ENCODE data around the gene SGSH.
A peak's percentile ranks its signal among the peaks of the same experiment; 100 is the strongest.

Gene SGSH

DNA sequence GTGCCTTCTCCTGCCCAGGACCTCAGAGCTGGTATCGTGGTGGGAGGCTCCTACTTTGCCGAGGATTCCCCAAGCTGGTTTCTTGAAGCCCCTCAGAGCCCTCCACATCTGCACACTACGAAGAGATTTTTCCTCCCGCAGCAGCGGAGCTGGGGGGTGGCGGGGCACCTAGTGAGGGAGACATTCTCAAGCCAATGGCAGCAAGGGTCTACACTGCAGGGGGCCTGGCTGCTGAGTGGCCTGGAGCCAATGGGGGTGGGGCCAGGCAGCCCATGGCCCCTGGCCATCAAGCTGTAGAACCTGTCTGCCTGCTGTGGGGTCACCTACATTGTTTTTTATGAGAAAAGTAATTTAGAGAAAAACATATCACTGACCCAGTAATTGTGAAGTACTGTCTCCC lies 5.1 kb upstream of the SGSH start:
- no peak for DNase-seq

DNA sequence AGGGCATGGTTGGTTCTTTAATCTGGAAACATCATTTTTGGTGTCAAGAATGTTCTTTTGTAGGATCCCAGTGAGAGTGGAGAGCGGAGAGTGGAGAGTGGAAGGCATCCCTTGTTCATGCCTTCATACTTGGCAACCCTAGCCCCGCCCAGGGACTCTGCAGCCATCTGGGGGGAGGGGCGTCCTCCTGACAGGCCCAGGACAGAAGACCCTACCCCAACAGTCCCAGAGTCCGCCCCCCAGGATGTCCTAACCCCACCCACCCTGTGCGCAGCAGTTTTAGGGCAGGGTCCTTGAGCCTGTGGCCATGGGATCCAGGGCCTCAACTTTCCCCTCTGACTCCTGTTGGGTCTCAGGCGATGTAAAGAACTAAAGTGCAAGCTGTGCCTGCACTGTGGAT lies 4.5 kb upstream of the SGSH start:
- DNase-seq = no peak

DNA sequence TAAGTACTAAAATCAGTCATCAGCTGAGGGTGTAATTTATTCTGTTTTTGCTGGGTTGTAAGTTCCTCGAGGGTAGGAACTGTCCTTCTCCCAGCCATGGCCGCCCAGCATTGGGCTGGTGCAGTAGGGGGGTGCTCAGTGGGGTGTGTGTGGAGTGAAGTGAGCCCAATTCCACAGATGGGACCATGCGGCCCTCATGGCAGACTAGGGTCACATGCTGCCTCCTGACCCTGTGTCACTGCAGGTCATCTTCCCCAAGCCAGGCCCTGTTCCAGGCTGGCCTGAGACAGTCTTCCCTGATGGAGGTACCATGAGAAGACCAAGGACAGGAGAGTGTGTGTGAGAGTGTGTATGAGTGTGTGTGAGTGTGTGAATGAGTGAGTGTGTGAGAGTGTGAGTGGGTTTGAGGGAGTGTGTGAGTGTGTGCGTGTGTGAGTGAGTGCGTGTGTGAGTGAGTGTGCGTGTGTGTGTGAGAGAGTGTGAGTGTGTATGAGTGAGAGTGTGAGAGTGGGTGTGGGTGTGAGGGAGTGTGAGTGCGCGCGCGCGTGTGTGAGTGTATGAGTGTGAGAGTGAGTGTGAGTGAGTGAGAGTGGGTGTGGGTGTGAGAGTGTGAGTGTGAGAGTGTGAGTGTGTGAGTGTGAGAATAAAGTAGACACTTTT lies 3.8 kb upstream of the SGSH start:
- DNase-seq = no peak

DNA sequence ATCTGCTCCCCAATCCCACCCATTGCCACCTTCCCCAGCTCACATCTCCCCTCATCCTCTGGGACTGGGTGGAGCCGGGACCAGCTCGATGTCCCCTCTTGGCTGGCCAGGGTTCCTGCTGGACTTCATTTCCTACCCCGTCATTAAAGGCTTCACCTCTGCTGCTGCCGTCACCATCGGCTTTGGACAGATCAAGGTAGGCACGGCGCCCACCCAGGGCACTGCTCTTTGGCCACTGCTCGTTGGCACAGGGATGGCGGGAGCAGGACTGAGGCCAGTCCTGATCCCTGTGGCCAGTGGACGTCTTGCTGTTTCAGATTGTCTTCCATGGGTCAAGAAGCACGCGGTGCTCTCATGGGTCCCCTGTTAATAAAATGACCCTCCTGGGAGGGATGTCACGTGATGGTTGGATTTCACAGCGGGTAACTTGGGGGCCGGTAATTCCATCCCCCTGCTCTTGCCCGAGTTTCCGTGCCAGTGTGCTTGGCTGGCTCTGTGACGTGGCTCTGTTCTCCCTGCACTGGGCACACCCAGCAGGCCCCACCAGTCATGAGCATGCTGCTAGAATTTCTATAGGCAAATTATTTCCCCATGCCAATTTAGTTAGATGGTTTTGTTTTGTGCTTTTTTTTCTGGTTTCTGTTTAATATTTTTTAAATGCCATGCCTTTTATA lies 3.1 kb upstream of the SGSH start:
- DNase-seq = no peak

DNA sequence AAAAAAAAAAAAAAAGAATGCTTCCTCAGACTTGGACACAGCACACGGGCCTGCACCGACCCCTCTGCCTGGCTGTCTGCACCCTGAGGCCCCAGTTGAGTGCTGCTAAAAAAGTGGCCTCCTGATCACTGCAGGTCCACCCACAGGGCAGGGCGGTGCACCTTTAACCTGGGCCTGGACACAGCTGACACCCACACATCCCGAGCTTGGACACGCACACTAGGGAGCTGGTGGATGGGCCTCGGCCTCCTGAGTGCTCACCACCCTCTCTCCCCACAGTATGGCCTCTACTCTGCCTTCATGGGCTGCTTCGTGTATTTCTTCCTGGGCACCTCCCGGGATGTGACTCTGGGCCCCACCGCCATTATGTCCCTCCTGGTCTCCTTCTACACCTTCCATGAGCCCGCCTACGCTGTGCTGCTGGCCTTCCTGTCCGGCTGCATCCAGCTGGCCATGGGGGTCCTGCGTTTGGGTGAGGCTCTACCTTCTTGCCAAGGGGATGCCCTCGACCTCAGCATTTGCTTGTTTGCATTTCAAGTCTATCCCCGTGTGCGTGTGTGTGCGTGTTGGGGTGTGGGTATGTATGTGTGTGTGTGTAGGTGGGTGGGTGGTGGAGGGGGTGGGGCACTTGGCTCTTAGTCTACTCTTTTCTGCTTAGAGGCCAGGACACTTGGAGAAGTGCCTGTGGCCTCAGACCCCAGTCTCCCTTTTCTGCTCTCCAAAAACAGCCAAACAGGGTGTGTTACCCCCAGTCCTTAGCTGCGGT lies 2.4 kb upstream of the SGSH start:
- no peak for DNase-seq

DNA sequence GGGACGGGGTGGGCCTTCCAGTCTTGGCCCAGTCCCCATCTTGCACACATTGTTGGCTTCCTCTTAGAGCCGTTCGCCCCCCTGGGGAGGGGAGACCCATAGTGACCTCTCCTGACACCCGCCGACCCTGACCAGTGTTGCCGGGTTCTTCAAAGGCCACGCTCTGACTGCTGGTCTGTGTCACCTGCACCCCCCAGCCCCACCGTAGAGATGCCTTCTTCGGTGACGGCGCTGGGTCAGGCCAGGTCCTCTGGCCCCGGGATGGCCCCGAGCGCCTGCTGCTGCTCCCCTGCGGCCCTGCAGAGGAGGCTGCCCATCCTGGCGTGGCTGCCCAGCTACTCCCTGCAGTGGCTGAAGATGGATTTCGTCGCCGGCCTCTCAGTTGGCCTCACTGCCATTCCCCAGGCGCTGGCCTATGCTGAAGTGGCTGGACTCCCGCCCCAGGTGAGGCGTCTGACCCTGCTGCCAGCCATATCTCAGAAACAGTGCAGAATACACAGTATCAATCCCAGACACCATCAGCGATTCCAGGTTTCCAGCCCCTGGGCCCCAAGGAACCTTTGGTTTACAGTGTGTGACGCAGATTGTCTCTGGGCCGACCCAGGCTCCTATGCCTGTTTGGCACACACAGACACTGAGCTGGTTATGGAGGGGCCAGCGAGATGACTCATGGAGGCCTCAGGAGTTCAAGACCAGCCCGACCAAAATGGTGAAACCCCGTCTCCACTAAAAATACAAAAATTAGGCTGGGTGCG lies 1.4 kb upstream of the SGSH start:
- no peak for DNase-seq

DNA sequence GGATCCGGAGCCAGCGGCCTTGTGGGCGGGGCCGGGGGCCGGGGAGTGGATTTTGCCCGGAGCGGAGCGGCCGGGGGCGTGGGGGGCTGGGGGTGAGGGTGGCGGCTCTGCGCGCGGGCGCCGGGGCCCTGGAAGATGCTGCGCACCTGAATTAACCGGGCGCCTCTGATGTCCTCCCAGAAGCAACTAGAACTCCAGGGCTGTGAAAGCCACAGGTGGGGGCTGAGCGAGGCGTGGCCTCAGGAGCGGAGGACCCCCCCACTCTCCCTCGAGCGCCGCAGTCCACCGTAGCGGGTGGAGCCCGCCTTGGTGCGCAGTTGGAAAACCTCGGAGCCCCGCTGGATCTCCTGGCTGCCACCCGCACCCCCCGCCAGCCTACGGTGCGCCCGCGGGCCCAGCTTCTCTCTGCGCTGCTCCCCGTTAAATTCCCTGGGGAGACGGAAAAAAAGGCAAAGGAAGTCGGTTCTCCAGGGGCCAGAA lies 643 bp upstream of the SGSH start:
- DNase-seq = peak; percentile 35

DNA sequence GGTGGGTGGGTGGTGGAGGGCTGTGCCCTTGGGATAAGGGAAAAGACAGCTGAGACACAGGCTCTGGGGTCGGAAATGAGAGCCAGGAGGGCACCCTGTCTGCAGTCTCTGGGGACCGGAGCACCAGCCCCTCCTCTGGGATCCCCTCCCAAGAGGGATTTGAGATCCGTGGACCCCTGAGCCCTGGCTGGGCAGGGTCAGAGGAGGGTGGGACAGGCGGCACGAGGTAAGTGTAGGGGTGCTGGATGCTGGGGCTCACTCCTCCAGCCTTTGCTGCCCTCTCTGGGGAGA lies 425 bp downstream of the SGSH start:
- no peak for DNase-seq

DNA sequence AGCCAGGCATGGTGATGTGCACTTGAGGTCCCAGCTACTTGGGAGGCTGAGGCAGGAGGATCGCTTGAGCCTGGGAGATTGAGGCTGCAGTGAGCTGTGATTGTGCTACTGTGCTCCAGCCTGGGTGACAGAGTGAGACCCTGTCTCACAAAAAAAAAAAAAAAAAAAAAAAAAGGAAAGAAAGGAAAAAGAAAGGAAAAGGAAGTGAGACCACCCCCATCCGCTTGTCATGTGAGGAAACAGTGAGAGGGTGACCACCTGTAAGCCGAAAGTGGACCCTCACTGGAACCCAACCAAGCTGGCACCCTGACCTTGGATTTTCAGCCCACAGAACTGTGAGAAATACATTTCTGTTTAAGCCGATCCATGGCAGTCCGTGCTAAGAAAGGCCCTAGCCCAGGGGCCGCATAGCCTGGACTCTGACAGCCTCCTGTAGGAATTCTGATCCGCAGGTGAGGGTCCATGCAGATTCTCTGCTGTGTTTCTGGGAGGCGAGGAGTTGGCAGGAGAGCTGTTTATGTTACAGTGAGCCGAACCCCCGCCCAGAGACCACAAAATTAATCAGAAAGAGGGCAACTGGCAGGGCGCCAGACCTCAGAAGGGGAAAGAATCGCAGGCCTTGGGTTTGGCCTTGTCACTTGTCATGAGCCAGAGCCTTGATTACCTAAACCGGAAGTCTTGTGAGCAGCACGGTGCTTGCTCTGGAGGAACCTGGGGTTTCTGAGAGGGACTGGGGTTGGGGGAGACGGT lies 945 bp downstream of the SGSH start:
- DNase-seq = peak; percentile 71

DNA sequence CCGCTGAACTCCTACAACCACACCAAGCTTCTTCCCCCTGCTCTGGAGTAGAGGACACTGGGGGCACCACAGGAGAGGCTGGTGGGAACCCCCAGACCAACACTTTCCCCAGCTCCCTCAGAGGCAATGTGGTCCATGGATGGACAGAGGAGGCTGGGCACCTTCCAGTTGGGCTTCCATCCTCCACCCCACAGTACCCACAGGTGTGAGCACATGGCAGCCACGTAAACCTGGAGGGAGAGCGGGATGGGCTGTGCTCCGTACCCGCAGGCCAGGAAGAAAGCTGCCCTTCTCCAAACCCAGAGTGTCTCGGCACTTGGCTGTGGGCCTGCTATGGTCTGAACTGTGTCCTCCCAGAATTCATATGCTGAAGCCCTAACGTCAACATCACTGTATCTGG lies 1.7 kb downstream of the SGSH start:
- DNase-seq = no peak

DNA sequence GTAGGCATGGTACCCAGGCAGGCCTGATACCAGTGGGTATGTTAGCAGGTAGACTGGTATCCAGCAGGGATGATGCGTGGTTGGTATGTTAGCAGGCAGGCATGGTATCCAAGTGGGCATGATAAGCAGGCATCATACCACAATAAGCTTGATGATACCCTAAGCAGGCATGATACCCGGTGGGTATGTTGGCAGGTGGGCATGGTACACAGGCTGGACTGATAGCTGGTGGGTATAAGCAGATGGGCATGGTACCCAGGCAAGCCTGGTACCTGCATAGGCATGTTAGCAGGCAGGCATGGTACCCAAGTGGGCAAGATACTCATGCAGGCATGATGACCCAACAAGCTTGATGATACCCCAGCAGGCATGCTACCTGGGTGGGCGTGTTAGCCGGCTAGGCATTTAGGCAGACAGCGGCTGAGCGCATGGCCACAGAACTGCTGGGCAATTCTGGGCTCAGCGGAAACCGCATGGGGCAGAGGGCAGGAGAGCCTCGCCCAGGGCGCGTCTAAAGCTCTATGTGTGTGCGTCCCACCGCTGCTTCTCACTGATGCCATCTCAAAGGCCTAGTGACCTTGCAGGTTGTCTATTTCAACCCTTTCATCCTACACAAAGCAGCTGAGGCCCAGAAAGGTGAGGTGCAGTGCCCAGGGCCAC lies 2.3 kb downstream of the SGSH start:
- DNase-seq = no peak

DNA sequence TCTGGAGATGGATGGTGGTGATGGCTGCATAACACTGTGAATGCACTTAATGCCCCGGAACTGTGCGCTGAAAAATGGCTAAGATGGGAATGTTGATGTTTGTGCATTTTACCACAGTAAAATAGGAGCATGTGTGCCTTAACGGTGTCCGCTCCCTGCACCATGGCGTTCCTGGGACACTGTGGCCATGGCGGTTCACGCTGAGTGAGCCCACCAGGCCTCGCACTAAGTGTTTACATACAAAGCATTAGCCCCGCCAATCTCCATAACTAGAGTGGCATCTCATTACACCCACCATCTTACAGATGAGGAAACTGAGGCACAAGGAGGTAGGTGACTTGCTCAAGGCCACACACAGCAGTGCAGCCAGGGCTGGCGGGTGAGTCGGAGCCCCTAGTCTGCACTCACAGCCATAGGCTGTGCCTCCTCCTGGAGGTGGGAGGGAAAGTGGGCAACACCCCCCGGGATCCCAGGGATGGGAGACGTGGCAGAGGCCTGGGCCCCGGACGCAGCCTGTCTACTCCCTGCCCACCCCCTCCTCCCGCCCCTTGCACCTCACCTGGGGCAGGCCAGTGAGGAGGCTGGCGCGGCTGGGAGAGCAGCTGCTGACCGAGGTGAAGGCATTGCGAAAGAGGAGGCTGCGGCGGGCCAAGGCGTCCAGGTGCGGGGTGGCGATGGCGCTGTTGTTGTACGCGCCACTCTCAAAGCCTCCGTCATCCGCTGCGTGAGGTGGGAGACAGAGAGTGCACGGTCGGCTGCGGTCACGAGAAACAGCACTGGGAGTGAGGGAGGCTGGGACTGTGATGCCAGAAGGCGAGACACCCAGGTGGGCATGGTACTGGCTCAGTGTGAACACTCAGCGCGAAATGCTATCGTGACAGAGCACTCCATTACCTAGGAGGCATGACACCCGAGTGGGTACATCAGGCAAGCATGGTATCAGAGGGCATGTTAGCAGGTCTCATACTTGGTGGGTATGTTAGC lies 3.4 kb downstream of the SGSH start:
- no peak for DNase-seq

DNA sequence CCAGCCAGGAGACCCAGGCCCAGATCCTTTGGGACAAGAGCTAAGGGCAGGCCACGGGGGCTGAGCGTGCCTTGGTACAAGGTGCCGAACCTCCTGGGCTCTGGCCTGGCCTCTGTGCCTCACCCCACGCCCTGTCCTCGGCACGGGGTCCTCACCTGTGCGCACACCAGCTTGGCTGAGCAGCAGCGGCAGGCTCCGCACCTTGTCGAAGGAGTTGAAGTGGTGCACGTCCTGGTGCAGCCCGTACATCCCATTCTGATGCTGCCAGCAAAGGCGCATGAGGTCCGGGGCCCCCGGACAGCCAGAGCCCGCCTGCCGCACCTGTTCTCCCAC lies 5.3 kb downstream of the SGSH start:
- DNase-seq = no peak

DNA sequence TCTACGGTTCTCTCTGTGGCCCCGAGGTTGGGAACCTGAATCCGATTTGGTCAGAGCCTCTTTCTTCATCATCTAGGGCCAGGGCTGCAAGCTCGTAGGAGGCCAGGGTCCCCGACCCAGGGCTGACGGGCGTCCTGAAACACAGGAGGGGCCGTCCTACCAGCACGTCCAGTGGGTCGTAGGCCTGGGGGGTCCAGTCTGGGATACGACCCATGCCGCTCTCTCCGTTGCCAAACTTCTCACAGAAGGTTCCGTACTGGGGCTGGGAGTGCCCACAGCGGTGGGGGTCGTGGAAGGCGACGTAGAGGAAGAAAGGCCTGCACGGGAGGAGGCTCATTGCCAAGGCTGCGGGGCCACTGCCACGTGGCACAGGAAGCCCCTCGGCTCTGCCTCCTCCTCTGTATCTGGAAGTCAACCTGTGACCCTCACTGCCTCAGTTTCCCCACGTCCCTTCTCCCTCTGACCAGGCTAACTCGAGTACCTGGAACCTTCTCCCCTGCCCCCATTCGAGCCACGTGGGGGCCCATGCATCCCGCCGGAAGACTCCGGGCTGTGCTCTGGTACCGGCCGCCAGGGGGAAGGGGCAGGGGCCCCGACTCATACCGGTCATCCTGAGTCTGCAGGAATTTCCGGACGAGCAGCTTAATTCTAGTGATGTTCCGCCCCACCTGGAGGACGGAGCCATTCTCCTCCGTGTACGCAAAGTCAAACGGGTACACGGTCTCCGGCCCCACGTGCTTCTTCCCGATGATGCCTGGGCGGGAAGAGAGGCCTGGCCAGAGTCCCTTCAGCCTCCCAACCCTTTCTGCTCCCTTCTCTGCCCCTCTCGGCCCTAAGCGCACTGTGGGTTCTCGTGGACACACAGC lies 5.9 kb downstream of the SGSH start:
- no peak for DNase-seq

DNA sequence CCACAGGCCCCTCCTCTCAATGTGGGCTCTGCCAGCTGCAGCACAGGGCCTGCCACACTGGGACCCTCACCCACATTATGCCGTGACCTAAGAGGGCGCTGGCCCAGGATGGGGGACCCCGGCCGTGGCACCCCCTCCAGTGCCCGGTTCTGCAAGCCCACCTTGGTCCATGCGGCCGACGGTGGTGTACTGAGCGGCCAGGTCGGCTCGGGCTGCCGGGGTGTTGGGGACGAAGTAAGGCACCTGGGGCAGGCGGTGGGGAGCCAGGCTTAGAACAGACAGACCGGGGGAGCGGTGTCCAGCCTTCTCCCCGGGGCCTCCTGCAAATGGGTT lies 6.5 kb downstream of the SGSH start:
- DNase-seq = no peak

DNA sequence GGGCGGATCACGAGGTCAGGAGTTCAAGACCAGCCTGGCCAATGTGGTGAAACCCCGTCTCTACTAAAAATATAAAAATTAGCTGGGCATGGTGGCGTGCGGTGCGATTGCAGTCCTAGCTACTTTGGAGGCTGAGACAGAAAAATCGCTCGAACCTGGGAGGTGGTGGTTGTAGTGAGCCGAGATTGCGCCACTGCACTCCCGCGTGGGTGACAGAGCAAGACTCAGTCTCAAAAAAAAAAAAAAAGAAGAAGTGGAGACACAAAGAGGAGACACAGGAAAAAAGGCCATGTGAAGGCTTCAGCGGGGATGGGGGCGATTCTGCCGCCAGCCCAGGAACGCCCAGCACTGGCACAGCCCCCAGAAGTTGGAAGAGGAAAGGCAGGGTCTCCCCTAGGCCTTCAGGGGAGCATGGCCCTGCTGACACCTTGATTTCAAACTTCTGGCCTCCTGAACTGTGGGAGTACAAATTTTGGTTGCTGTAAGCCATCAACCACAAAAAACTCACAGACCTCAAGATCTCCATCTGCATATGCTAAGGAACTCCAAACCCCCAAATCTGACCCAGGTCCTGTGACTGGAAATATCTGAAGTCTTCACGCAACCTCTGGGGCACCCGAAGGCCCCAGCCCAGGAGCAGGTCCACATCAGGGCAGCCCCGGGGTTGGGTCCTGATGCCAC lies 7.0 kb downstream of the SGSH start:
- DNase-seq = no peak

DNA sequence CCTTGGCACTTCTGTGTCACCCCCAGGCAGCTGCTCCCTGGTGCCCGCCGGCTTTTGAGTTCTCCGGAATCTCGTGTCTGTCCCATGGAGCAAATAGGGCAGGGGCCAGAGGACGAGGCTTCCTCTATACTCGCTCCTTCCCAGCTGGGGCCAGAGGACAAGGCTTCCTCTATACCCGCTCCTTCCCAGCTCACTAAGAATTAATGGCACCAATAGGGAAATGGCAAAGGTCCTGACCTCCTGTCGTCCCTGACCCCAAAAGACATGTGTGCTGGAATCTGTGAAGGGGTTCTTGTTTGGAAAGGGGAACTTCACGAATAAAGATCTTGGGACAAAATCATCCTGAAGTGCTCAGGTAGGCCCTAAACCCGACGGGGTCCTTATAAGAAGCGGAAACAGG lies 7.6 kb downstream of the SGSH start:
- no peak for DNase-seq

DNA sequence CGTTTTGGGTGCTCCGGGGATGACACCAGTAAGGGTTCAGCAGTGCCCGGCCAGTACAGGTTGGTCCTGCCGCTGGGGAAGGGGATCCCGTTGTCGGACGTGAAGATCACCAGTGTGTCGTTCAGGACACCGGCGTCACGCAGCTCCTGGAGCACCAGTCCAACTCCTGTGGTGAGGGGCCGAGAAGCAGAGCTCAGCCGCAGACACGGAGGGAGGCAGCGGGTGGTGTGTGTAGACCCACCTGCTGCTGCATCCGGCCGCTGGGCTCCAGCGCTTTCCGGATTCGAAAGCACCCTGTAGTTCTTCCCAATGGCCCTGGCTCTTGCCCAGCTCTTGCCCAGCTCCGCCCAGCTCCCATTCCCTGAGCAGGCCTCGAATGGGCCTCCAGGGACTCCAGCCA lies 8.0 kb downstream of the SGSH start:
- DNase-seq = no peak

DNA sequence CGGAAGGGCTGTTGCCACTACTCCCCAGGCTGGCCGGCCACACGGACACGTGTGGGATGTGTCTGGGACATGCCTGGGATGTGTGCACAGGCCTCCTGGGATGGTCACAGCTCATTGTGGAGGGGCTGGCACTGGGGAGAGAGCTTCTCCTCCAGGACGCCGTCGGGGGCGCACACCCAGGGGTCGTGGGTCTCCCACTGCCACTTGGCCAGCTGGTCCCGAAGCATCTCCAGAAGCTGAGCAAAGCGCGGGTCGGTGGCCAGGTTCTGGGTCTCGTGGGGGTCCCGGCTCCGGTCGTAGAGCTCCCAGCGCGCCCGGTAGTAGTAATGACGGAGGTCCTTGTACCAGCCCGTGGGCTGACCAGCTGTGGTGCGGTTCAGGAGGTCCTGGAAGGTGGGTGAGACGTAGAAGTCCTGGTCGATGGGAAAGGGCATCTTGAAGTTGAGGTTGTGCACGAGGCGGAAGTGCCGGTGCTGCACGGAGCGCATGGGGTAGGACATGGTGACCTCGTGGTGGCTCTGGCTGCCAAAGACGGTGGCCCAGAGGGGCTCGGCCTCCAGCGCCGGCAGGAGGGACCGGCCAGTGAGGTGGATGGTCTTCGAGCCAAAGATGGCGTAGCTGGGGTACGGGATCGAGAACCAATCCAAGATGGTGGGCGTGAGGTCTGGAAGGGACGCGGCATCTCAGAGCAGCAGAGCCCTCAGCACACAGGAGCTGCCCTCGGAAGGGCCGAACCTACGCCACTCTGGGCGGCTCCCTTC lies 9.6 kb downstream of the SGSH start:
- no peak for DNase-seq

Measured in right hindlimb (tissue), 1 donor.